ENCODE data around the gene HOXC10.

DNA sequence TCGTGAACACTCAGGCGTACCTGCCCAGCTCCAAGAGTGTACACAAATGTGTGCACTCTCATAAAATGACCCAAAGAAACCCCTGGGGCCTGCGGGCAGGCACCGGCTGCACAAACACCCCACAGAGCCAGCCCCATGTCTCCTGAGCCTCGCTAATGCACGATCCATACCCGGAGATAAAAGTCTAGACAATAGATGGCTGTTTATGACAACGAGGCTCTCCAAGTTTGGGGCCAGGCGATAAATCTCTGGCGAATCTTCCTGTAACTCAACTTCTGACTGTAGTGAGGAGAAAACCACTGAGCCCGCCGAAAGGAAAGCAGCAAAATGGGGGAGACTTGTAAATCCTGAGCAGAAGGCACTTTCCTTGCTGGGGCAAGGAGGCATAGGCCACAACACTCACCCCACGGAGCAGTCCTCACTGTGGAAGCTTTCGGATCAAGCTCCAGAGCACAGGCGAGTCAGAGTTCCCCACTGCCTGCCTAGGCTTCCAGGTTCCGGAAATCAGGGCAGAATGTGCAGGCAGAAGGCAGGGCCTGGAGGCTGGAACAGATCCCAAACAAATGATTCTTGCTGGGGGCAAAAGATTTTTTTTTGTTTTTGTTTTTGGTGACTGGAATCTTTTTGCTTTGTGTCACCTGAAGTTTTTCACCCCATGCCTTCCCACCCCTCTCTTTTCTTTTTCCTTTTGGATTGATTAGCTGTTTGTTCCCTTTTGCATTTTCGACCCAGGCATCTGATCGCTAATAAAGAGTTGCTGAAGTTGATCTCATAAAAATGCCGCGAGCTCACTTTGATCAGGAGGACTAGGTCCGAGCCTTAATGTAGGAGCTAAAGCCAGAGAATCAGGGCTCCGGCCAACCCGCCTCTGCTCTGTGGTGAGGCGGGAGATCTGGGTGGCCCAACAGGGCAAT is 16.5 kb upstream of the HOXC10 start:
- TF ChIP-seq SPI1 (IDR thresholded peaks at IDR 0.05; ENCODE audit: low read depth, low read length) (no peak), TAF1 (IDR thresholded peaks at IDR 0.05; ENCODE audit: low read depth, low read length) (no peak), POLR2A (IDR thresholded peaks at IDR 0.05; ENCODE audit: low read depth, low read length) (no peak), POLR2AphosphoS5 (IDR thresholded peaks at IDR 0.05; ENCODE audit: low read depth, low read length) (no peak), POU2F2 (IDR thresholded peaks at IDR 0.05; ENCODE audit: low read depth, low read length) (no peak)

All from GM12891 (cell line).